Measurements from ENCODE around the gene CAPN10.

Gene CAPN10

GRCh38 chr2:240572141-240573031, 14.1 kb upstream of the CAPN10 start:
- no peak for DNase-seq (ENCODE audit: low read depth)
- no peak for TF ChIP-seq CTCF (IDR thresholded peaks at IDR 0.05; ENCODE audit: control insufficient read depth, insufficient read depth, low read depth, low read length, missing control alignments)
- H3K4me3 ChIP-seq (ENCODE audit: control insufficient read depth, low read depth, low read length): no peak overlapping the region

GRCh38 chr2:240573071-240573515, 13.4 kb upstream of the CAPN10 start:
- no peak for DNase-seq (ENCODE audit: low read depth)
- H3K4me3 ChIP-seq (ENCODE audit: control insufficient read depth, low read depth, low read length): no peak overlapping the region
- no peak for TF ChIP-seq CTCF (IDR thresholded peaks at IDR 0.05; ENCODE audit: control insufficient read depth, insufficient read depth, low read depth, low read length, missing control alignments)

- no peak for TF ChIP-seq CTCF (IDR thresholded peaks at IDR 0.05; ENCODE audit: control insufficient read depth, insufficient read depth, low read depth, low read length, missing control alignments)
- no peak overlapping the region for H3K4me3 ChIP-seq (ENCODE audit: control insufficient read depth, low read depth, low read length)
- no peak for DNase-seq (ENCODE audit: low read depth)
Observed at GRCh38 chr2:240573516-240574385, 12.8 kb upstream of the CAPN10 start.

GRCh38 chr2:240574386-240575100, 12.0 kb upstream of the CAPN10 start:
- no peak for TF ChIP-seq CTCF (IDR thresholded peaks at IDR 0.05; ENCODE audit: control insufficient read depth, insufficient read depth, low read depth, low read length, missing control alignments)
- H3K4me3 ChIP-seq (ENCODE audit: control insufficient read depth, low read depth, low read length): no peak overlapping the region
- DNase-seq (ENCODE audit: low read depth): no peak

- no peak overlapping the region for H3K4me3 ChIP-seq (ENCODE audit: control insufficient read depth, low read depth, low read length)
- DNase-seq (ENCODE audit: low read depth): no peak
- TF ChIP-seq CTCF (IDR thresholded peaks at IDR 0.05; ENCODE audit: control insufficient read depth, insufficient read depth, low read depth, low read length, missing control alignments): no peak
Observed at GRCh38 chr2:240575101-240575965, 11.2 kb upstream of the CAPN10 start.

Data from AG09309 (cell line).